Measurements from ENCODE around the gene TSPO2. TPM values are rescaled to one million over a fixed set of nuclear protein-coding genes. Genes with fewer than 3 reads are reported as not detected.

The TSPO2 gene
- total RNA-seq, 2 experiments from 2014 or later: not detected

DNA sequence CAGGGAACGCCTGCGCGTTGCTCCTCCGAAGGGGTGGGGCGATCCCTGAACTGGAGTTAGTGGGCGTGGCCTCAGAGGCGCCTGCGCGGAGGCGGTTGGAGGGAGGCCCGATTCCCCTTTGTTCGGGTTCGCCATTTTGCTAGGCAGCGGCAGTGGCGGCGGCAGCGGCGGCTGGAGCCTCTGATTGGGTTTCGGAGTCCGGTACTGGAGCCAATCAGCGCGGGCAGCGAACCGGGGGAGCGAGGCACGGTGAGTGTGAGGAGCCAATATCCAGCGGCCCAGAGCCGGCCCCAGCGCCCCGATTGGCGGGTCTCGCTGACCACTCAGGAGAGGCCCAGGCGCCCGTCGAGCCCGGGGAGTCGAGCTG, 30.6 kb downstream of the TSPO2 start, which contains the start of gene NFYA:
NFYA (plus strand) TSS at position 139 of the 367 bp plus-strand sequence. CDS start 6,116 bp downstream, outside the sequence.
- POLR2A ChIA-PET: interaction anchor here (1.0 kb wide), 1 partner anchor 31 kb away, joined by 3 read pairs; no protein-coding TSS in a partner anchor
- peaks cover 26% of the 10 kb centered on the region for H3K36me3 Mint-ChIP-seq
- peak within 1 kb of the TSS; percentile 93 for H3K4me3 Mint-ChIP-seq
- no peak for DNase-seq
- no peaks in the 10 kb centered on the region for H3K27me3 Mint-ChIP-seq
- peak within 1 kb of the TSS; percentile 98 for H3K27ac Mint-ChIP-seq
- peaks cover 52% of the 10 kb centered on the region for H3K4me1 Mint-ChIP-seq (ENCODE audit: low read depth)
- intact Hi-C loops (cut with micrococcal nuclease): loop anchor here (1.0 to 5.0 kb wide), 8 partner anchors 46 to 1958 kb away; partner anchors contain the start of genes FOXP4, KCNK5, SAYSD1 and TFEB
- no peaks in the 10 kb centered on the region for H3K9me3 Mint-ChIP-seq
- CTCF ChIA-PET: interaction anchor here (1.1 to 1.7 kb wide), 3 partner anchors 33 to 110 kb away, joined by 4 to 7 read pairs (median 6); partner anchors contain the start of gene UNC5CL

DNA sequence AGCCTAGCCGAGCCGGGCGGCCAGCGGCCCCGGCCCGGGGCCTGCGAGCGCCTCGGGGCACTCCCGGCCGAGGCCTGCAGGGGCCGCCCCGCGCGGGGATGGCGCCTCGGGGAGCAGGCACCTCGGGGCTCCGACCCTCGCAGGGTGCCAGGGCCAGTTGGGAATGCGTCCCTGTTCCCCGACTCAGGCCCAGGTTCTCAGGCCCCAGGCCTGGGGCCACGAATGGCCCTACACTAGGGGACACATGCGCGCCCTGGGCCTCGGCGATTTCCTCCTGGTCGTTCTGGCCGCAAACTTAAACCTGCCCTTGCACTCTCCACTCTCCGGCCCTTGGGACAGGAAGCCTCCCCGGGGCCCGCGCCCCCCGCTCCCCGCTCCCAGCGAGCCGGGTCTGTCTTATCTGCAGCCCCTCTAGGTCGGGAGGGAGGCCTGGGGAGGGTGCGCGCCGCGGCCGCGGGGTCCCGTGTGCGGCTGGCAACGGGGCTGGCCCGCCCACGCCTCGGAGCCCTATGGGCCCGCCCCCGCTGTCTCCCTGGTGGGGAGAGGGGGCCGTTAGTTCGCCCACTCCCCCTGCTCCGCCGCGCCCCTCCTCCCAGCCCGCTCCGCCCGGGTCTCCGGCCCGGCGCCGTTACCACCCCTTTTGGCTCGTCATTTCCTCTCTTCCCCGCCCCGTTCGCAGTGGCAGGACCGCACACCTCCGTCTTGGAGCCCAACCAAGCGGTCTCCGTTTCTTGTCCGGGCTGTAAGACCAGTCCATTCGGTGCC, 31.1 kb downstream of the TSPO2 start:
- CTCF ChIA-PET: interaction anchor here (1.1 to 1.7 kb wide), 3 partner anchors 34 to 109 kb away, joined by 4 to 7 read pairs (median 6); partner anchors contain the start of gene UNC5CL
- peak; percentile 89 for DNase-seq
- H3K9me3 Mint-ChIP-seq: no peaks in the 10 kb centered on the region
- peaks cover 51% of the 10 kb centered on the region for H3K4me1 Mint-ChIP-seq (ENCODE audit: low read depth)
- H3K27me3 Mint-ChIP-seq: no peaks in the 10 kb centered on the region
- H3K36me3 Mint-ChIP-seq: peaks cover 24% of the 10 kb centered on the region
- H3K4me3 Mint-ChIP-seq: peak overlapping the region; percentile 91
- intact Hi-C loops (cut with micrococcal nuclease): loop anchor here (2.0 to 5.0 kb wide), 5 partner anchors 109 to 1959 kb away; partner anchors contain the start of genes FOXP4, KCNK5, SAYSD1 and TFEB
- peak overlapping the region; percentile 95 for H3K27ac Mint-ChIP-seq
- POLR2A ChIA-PET: interaction anchor here (1.0 kb wide), 1 partner anchor 31 kb away, joined by 3 read pairs; no protein-coding TSS in a partner anchor

DNA sequence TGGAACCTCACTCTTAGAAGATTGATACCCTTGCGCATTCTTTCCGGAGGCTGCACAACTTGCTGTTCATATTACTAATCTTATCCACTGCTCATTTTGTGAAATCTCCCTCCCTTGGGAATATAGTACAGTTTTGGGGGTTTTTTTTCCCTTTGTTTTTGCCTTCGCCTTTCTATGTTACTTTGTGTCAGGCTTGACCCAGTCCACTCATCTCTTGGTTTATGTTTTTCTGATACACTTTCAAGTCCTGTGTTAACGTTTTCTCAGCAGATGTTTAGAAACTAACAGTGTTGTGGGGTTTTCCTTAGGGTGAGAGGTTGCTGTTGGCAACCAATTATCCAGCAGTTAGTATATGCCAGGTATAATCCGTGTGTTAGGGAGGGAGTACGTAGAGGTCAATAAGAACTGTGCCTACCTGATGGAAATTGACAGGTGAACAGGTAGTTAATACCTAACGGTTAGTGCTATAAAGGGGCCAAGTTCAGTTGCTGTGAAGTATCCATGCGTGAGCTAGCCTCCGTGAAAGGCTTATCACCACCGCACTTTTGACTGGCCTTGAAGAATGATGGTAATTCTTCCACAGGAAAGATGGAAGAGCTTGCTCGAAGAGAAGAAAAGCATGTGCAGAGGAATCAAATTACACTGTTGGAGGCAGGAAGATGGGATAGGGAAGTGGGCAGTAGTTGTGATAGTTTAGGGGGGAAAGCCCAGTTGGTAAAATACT, 31.9 kb downstream of the TSPO2 start:
- CTCF ChIA-PET: interaction anchor here (0.6 to 1.5 kb wide), 2 partner anchors 8 to 108 kb away, joined by 6 to 8 read pairs; no protein-coding TSS in a partner anchor
- H3K27me3 Mint-ChIP-seq: no peaks in the 10 kb centered on the region
- peaks cover 28% of the 10 kb centered on the region for H3K36me3 Mint-ChIP-seq

DNA sequence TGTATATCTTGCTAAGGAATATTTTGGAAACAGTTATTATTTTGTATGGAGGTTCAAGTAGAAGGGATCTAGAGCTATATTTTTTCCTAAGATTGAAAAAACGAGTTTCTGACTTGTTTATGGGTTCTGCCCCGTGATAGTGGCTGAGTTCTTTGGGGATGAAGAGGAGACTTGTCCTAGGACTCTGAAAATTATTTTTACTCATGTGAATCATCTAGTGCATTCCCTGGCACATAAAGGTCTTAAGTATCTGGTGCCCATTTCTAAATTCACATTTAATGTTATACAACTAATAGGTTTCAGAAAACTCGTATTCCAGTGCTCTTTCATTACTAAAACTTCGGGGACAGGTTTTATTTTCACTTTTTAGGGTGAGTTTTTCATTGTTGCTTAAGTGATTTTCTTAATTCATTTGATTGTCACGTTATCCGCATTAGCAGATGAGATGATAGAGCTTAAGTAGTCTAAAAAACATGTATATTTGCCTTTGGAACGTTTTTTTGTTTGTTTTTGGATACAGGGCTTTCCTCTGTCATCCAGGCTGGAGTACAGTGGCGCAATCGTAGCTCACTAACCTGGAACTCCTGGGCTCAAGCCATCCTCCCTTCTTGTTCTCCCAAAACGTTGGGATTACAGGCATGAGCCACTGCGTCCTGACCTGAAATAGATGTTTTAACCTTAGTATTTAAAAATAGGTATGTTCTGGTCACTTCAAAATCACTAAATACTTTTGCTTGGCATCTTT, 32.6 kb downstream of the TSPO2 start:
- Mint-ChIP-seq H3K9me3 (no peaks in the 10 kb centered on the region), H3K4me3 (peak overlapping the region; percentile 91), H3K4me1 (ENCODE audit: low read depth) (peaks cover 60% of the 10 kb centered on the region), H3K36me3 (peaks cover 29% of the 10 kb centered on the region), H3K27me3 (no peaks in the 10 kb centered on the region), H3K27ac (peak overlapping the region; percentile 95)
- ChIA-PET POLR2A (no interaction called here), CTCF (interaction anchor here (0.6 to 1.6 kb wide), 3 partner anchors 9 to 107 kb away, joined by 5 to 8 read pairs (median 6); no protein-coding TSS in a partner anchor)
- no peak for DNase-seq
- intact Hi-C loops (cut with micrococcal nuclease): loop anchor here (5.0 kb wide), 3 partner anchors 107 to 1848 kb away; partner anchors contain the start of genes FOXP4 and KCNK5

More for the DNA sequence above, 31.9 kb downstream of the TSPO2 start:
- Mint-ChIP-seq H3K4me3 (peak overlapping the region; percentile 91), H3K4me1 (ENCODE audit: low read depth) (peaks cover 56% of the 10 kb centered on the region), H3K9me3 (no peaks in the 10 kb centered on the region), H3K27ac (peak overlapping the region; percentile 95)
- DNase-seq: no peak
- POLR2A ChIA-PET: no interaction called here
- intact Hi-C loops (cut with micrococcal nuclease): loop anchor here (2.0 to 5.0 kb wide), 5 partner anchors 108 to 1959 kb away; partner anchors contain the start of genes FOXP4, KCNK5, SAYSD1 and TFEB

DNA sequence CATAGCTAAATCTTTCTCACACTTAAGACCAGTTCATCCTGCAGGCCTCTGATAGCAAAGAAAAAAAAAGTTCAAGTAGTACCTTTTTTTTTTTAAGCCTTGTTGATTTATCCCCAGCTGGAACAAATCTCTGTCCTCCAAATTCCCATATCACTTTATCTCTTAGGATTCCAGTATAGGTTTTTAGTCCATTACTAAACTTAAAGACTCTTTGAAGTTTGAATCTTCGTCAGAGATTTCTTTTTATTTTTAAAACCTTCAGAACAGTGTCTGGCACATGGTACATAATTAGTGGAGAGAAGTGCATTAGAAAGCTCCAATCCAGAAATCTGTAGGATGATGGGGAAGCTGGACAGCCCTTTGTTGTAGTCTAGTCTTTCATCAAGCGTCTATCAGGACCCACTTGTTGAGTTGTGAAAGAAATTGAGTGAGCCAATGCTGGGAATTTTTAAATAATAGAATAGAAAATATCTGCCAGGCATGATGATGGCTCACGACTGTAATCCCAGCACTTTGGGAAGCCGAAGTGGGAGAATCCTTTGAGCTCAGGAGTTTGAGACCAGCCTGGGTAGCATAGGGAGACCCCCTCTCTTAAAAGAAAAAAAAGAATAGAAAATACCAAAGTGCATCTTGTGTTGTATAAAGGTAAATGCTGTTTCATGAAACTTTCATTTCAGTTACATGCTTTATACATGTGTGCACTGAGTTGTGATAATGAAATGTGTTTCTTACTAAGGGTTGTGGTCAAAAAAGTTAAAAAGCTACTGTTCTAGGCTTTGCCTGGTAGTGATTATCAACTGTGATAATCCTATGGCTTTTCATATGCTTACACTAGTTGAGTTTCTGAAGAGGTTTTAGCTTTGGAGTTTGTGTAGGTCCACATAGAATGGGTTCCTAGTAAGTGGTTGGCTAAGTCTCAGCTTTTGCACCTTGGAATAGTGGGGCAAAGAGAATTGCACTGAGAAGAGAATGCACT, 33.7 kb downstream of the TSPO2 start:
- Mint-ChIP-seq H3K9me3 (no peaks in the 10 kb centered on the region), H3K4me1 (ENCODE audit: low read depth) (peaks cover 62% of the 10 kb centered on the region), H3K36me3 (peaks cover 32% of the 10 kb centered on the region), H3K4me3 (peak overlapping the region; percentile 91), H3K27ac (peak overlapping the region; percentile 68), H3K27me3 (no peaks in the 10 kb centered on the region)
- ChIA-PET CTCF (interaction anchor here (1.3 to 1.6 kb wide), 3 partner anchors 28 to 244 kb away, joined by 4 to 7 read pairs (median 5); no protein-coding TSS in a partner anchor), POLR2A (interaction anchor here (1.3 kb wide), 1 partner anchor 125 kb away, joined by 4 read pairs; the partner anchor contains the start of gene TREML2)
- intact Hi-C loops (cut with micrococcal nuclease): no loop called here
- DNase-seq: no peak

DNA sequence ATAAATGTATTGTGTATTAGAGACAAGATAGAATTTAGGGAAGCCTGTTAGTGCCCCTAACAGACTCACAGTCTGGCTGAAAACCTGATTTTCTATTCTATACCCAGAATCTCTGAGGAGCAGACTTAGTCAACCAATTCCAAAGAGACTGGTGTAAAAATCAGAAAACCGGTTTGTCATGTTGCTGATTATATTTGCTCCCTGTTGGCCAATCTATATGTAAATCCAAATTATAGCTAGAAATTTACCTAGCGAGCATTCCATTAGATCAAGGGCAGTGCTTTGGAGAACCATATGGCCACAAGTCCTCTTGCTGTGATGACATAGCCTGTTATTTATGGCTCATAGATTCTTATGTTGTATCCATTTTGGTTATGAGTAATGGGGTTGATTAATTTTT, 35.3 kb downstream of the TSPO2 start:
- intact Hi-C loops (cut with micrococcal nuclease): no loop called here
- ChIA-PET CTCF (interaction anchor here (0.6 kb wide), 1 partner anchor 10 kb away, joined by 3 read pairs; no protein-coding TSS in a partner anchor), POLR2A (no interaction called here)
- Mint-ChIP-seq H3K4me3 (no peak overlapping the region), H3K27me3 (no peaks in the 10 kb centered on the region), H3K27ac (no peak overlapping the region), H3K36me3 (peaks cover 35% of the 10 kb centered on the region), H3K4me1 (ENCODE audit: low read depth) (peaks cover 64% of the 10 kb centered on the region), H3K9me3 (no peaks in the 10 kb centered on the region)
- no peak for DNase-seq

DNA sequence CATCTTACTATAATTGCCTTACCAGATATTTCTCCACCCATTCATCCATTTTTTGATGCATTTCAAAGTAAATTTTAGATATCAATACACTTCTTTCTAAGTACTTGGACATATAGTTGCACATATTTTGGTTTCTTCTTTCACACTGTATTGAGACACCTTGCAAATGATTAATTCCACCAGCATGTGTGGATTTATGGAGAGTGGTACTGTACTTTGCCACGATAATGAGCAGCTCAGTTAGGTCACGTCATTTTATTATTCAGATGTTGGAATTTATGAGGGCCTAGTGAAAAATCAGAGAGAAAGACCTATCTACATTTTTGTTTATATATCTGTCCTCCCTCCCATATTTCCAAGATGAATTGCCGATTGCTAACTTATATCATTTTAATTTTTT, 35.8 kb downstream of the TSPO2 start:
- DNase-seq: no peak
- H3K27me3 Mint-ChIP-seq: no peaks in the 10 kb centered on the region
- no peak overlapping the region for H3K4me3 Mint-ChIP-seq
- H3K9me3 Mint-ChIP-seq: no peaks in the 10 kb centered on the region
- H3K36me3 Mint-ChIP-seq: peaks cover 41% of the 10 kb centered on the region
- POLR2A ChIA-PET: no interaction called here
- H3K4me1 Mint-ChIP-seq (ENCODE audit: low read depth): peaks cover 64% of the 10 kb centered on the region
- intact Hi-C loops (cut with micrococcal nuclease): no loop called here
- CTCF ChIA-PET: interaction anchor here (0.6 kb wide), 1 partner anchor 10 kb away, joined by 3 read pairs; no protein-coding TSS in a partner anchor
- no peak overlapping the region for H3K27ac Mint-ChIP-seq

DNA sequence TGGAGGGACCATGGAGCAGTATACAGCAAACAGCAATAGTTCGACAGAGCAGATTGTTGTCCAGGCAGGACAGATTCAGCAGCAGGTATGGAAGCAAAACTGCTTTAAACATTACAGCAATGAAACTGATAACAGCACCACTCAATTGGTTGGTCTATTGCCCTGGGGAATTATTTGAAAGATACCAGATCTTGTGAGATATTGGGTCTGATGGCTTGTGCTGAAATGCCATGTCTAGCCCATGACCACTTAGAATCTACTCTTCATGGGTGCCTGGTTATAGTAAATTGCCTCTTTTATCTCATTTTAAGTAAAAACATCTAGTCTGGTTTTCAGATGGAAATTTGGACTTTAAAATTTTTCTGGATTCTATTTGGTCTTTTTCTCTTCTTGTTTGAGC, 36.8 kb downstream of the TSPO2 start:
- no peak overlapping the region for H3K4me3 Mint-ChIP-seq
- no peaks in the 10 kb centered on the region for H3K9me3 Mint-ChIP-seq
- ChIA-PET CTCF (interaction anchor here (1.5 kb wide), 1 partner anchor 9 kb away, joined by 4 read pairs; no protein-coding TSS in a partner anchor), POLR2A (no interaction called here)
- peak overlapping the region; percentile 44 for H3K27ac Mint-ChIP-seq
- peaks cover 65% of the 10 kb centered on the region for H3K4me1 Mint-ChIP-seq (ENCODE audit: low read depth)
- H3K27me3 Mint-ChIP-seq: no peaks in the 10 kb centered on the region
- peaks cover 44% of the 10 kb centered on the region for H3K36me3 Mint-ChIP-seq
- intact Hi-C loops (cut with micrococcal nuclease): no loop called here
- DNase-seq: no peak

DNA sequence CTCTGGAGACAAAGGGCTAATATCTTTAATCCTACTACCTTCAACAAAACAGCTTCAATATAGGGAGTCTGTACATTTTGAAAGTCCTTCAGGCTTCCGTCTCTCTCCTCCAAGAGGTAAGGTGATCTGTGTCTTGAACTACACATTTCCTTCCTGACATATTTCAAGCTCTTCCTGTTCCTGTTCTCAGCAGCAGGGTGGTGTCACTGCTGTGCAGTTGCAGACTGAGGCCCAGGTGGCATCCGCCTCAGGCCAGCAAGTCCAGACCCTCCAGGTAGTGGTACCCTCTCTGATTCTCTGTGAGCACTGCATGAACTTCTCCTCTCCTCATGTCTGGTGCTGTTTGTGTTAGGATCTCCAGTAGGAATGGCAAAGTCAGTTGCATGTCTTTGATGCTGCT, 38.4 kb downstream of the TSPO2 start:
- Mint-ChIP-seq H3K27me3 (no peaks in the 10 kb centered on the region), H3K9me3 (no peaks in the 10 kb centered on the region), H3K36me3 (peaks cover 43% of the 10 kb centered on the region), H3K4me1 (ENCODE audit: low read depth) (peaks cover 52% of the 10 kb centered on the region), H3K4me3 (peak overlapping the region; percentile 36), H3K27ac (peak overlapping the region; percentile 86)
- ChIA-PET POLR2A (no interaction called here), CTCF (no interaction called here)
- intact Hi-C loops (cut with micrococcal nuclease): no loop called here
- peak; percentile 18 for DNase-seq

DNA sequence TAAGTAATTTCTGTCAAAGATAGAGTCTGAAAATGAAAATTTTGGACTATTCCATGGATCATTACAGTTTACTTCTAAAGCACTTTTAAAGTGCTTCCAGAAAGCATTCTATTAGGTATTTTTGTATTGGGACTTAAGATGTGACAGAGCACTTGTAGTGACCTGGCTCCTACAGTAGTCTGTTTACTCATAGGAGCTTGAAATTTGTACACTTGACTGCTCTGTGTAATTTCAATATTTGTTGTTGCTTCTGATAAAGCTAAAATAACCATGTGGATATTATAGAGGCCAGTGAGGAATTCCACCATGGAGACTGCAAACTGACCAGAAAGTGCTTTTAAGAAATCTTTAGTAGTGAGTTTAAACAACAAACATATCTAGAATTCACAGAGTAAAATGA, 40.8 kb downstream of the TSPO2 start:
- H3K36me3 Mint-ChIP-seq: peaks cover 52% of the 10 kb centered on the region
- CTCF ChIA-PET: interaction anchor here (1.1 to 1.5 kb wide), 2 partner anchors 10 to 99 kb away, joined by 4 to 7 read pairs; no protein-coding TSS in a partner anchor
- H3K27me3 Mint-ChIP-seq: no peaks in the 10 kb centered on the region
- peaks cover 38% of the 10 kb centered on the region for H3K4me1 Mint-ChIP-seq (ENCODE audit: low read depth)
- H3K4me3 Mint-ChIP-seq: no peak overlapping the region
- no peak overlapping the region for H3K27ac Mint-ChIP-seq
- DNase-seq: no peak
- intact Hi-C loops (cut with micrococcal nuclease): no loop called here
- no peaks in the 10 kb centered on the region for H3K9me3 Mint-ChIP-seq
- POLR2A ChIA-PET: no interaction called here
